ENCODE measurements around the gene TFCP2L1. TPM values are rescaled to one million over a fixed set of nuclear protein-coding genes. Genes with fewer than 3 reads are reported as not detected.

The TFCP2L1 gene
- total RNA-seq, 4 donors from 2014 or later, result 0.39 to 1.6 (median 0.46) TPM

DNA sequence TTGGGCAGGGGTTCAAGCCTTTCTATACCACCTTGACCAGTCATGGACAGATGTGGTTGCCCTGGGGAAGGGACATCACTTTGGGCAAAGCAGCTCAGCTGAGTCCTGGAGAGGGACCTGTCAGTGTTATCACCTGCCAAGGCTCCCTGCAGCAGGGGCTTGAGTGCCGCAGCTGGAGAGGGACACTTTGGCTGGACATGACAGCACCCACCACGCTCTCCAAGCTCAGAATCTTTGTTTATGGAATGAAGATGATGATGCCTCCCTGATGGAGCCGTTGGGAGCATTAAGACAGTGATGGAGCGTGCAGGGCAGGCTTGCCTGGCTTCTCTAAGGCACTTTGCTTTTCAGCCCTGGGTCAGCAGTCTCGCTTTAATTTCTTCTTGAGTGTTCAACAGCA lies 4.3 kb upstream of the TFCP2L1 start:
- no peak overlapping the region for H3K27ac ChIP-seq (replicated peaks in 1 of 4)
- DNase-seq (ENCODE audit: extremely low spot score), result no peak
- peaks cover 6 to 12% (median 12%) of the 10 kb centered on the region in 4 donors for H3K4me1 ChIP-seq
- H3K4me3 ChIP-seq, result no peak overlapping the region
- WGBS, result 81% methylated on average over 5 of the region's 5 CpGs
- intact Hi-C loops (cut with DNase I), result no loop called here
- H3K27me3 ChIP-seq, result peaks cover 0 to 24% (median 11%) of the 10 kb centered on the region in 4 donors
- no peak for TF ChIP-seq EP300 (IDR thresholded peaks at IDR 0.05)
- H3K36me3 ChIP-seq, result no peaks in the 10 kb centered on the region
- H3K9me3 ChIP-seq, result no peaks in the 10 kb centered on the region

DNA sequence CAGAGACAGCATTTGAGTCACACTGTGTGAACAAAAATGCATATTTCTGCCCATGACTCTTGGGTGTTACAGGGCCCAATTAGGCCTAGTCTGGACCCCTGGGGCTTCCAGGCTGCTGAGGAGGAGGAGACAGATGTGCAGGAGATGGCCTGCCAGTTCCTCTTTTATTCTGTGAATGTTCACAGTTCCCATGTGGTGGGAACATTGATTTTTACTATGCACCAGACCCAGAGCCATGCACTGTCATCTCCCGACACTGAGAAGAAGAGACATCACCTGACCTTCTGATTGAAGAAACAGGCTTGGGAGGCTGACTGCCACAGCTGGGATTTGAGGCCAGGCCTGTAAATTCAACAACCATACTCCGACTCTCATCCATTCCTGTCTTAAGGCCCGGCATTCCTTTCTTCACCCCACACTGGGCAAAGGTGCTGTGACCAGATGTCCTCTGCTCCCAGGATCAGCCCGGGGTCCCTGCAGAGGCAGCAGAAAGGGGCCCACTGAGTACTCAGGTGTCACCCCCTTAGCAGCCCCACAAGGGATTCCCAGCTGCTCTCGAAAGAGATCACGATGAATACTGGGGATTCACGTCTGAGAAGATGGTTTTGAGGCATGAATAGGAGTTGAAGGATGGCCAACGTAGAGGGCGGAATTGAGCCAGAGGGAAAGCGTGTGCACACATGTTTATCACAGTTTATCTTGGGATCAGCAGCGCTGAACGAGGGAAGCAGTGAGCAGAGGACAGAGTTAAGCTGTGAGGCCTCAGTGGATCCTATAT lies 3.6 kb upstream of the TFCP2L1 start:
- 91% methylated on average over 12 of the region's 12 CpGs for WGBS
- Histone ChIP-seq H3K27me3 (peaks cover 0 to 30% (median 14%) of the 10 kb centered on the region in 4 donors), H3K36me3 (no peaks in the 10 kb centered on the region), H3K4me3 (no peak overlapping the region), H3K9me3 (no peaks in the 10 kb centered on the region), H3K27ac (replicated peaks in 1 of 4) (no peak overlapping the region), H3K4me1 (peaks cover 10 to 17% (median 16%) of the 10 kb centered on the region in 4 donors)
- intact Hi-C loops (cut with DNase I), result no loop called here
- no peak for DNase-seq (ENCODE audit: extremely low spot score)
- TF ChIP-seq POLR2AphosphoS5 (IDR thresholded peaks at IDR 0.05), result no peak
- TF ChIP-seq POLR2A (IDR thresholded peaks at IDR 0.05; ENCODE audit: low read depth), result no peak
- TF ChIP-seq EP300 (IDR thresholded peaks at IDR 0.05), result no peak
- TF ChIP-seq, protein P1, sequence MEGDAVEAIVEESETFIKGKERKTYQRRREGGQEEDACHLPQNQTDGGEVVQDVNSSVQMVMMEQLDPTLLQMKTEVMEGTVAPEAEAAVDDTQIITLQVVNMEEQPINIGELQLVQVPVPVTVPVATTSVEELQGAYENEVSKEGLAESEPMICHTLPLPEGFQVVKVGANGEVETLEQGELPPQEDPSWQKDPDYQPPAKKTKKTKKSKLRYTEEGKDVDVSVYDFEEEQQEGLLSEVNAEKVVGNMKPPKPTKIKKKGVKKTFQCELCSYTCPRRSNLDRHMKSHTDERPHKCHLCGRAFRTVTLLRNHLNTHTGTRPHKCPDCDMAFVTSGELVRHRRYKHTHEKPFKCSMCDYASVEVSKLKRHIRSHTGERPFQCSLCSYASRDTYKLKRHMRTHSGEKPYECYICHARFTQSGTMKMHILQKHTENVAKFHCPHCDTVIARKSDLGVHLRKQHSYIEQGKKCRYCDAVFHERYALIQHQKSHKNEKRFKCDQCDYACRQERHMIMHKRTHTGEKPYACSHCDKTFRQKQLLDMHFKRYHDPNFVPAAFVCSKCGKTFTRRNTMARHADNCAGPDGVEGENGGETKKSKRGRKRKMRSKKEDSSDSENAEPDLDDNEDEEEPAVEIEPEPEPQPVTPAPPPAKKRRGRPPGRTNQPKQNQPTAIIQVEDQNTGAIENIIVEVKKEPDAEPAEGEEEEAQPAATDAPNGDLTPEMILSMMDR (IDR thresholded peaks at IDR 0.05), result no peak

DNA sequence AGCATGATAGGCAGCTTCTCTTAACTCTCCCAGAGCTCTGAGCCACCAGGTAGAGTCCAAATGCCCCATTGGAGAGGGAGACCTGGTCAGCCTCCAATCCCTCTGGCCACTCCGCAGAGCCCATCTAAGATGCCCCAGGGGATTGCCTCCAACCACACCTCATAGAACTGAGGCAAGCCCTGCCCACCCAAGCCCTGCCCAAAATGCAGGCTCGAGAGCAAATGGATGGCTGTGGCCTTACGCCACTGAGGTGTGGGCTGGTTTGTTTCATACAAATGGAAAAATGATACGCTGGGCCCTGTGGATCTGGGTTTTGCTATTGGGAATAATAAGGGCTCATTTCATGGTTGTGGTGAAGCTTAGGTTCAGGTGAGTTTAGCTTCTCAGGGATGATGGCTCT lies 3.0 kb upstream of the TFCP2L1 start:
- no peak overlapping the region for H3K4me3 ChIP-seq
- no peaks in the 10 kb centered on the region for H3K36me3 ChIP-seq
- H3K4me1 ChIP-seq, result peaks cover 10 to 17% (median 16%) of the 10 kb centered on the region in 4 donors
- TF ChIP-seq, protein P1 (IDR thresholded peaks at IDR 0.05), result no peak
- TF ChIP-seq POLR2A (IDR thresholded peaks at IDR 0.05; ENCODE audit: low read depth) (no peak), EP300 (IDR thresholded peaks at IDR 0.05) (no peak), POLR2AphosphoS5 (IDR thresholded peaks at IDR 0.05) (no peak)
- intact Hi-C loops (cut with DNase I), result no loop called here
- H3K9me3 ChIP-seq, result no peaks in the 10 kb centered on the region
- no peak for DNase-seq (ENCODE audit: extremely low spot score)
- peaks cover 0 to 37% (median 17%) of the 10 kb centered on the region in 4 donors for H3K27me3 ChIP-seq
- WGBS, result 95% methylated on average over 3 of the region's 4 CpGs
- H3K27ac ChIP-seq (replicated peaks in 1 of 4), result no peak overlapping the region

DNA sequence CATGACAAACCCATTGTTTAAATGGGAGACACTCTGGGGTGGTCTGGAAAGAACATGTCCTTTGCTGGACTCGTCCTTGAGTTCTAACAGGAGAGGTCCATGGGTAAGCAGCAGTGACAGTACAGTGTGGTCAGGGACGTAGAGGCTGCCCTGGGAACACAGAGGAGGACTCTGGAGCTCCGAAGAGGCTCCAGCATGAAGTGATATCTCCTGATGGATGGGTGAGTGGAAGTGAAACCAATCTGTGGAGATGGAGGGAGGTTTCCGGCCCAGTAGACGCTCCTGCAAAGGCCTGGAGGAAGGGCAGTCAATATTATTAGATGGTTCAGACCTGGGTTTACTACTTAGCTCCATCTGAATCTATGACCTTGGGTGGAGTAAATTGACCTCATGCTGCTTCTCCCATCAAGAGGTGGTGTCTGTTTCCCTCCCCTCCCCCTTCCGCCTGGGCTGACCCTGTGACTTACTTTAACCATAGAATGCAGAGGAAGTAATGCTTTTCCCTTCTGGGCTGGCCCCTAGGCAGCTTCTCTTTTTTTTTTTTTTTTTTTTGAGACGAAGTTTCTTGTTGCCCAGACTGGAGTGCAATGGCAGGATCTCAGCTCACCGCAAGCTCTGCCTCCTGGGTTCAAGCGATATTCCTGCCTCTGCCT lies 2.3 kb upstream of the TFCP2L1 start:
- no peak overlapping the region for H3K27ac ChIP-seq (replicated peaks in 1 of 4)
- H3K4me3 ChIP-seq, result no peak overlapping the region
- H3K27me3 ChIP-seq, result peaks cover 0 to 44% (median 19%) of the 10 kb centered on the region in 4 donors
- no peak for DNase-seq (ENCODE audit: extremely low spot score)
- no peaks in the 10 kb centered on the region for H3K9me3 ChIP-seq
- intact Hi-C loops (cut with DNase I), result no loop called here
- H3K4me1 ChIP-seq, result peaks cover 10 to 17% (median 16%) of the 10 kb centered on the region in 4 donors
- 65% methylated on average over 9 of the region's 9 CpGs for WGBS
- no peak for TF ChIP-seq EP300 (IDR thresholded peaks at IDR 0.05)
- H3K36me3 ChIP-seq, result no peaks in the 10 kb centered on the region

DNA sequence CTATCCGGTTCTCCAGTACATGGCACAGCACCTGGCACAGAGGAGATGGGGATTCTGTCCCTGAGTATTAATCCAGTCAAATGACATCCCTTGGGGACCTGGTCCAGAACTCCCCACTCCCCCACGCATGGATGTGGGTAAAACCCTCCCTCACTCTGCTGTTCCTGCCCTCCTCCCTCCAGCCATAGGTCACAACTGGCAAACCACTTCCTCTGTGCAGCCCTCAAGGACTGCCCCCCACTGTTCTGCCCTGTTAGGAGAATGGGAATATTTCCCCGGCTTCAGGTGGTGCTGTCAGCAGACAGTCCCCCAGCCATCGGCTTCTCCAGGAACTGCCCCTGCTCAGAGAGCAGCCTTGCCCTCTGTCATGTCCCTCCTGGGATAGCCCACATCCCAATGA lies 1.5 kb upstream of the TFCP2L1 start:
- H3K27me3 ChIP-seq, result peaks cover 0 to 51% (median 19%) of the 10 kb centered on the region in 4 donors
- intact Hi-C loops (cut with DNase I), result no loop called here
- no peak overlapping the region for H3K27ac ChIP-seq (replicated peaks in 1 of 4)
- TF ChIP-seq, protein P1 (IDR thresholded peaks at IDR 0.05), result no peak
- no peak for TF ChIP-seq POLR2A (IDR thresholded peaks at IDR 0.05; ENCODE audit: low read depth)
- TF ChIP-seq POLR2AphosphoS5 (IDR thresholded peaks at IDR 0.05), result no peak
- no peak for TF ChIP-seq EP300 (IDR thresholded peaks at IDR 0.05)
- no peak for DNase-seq (ENCODE audit: extremely low spot score)
- H3K4me1 ChIP-seq, result peaks cover 10 to 17% (median 16%) of the 10 kb centered on the region in 4 donors
- H3K36me3 ChIP-seq, result no peaks in the 10 kb centered on the region
- H3K9me3 ChIP-seq, result no peaks in the 10 kb centered on the region
- 74% methylated on average over 4 of the region's 4 CpGs for WGBS
- H3K4me3 ChIP-seq, result no peak overlapping the region

Measured in esophagus muscularis mucosa (tissue), 4 donors.